HG03565 (cell line): ENCODE results near the gene MAP4.

Experiments used
- ATAC-seq: cut with Tn5 transposase; IDR thresholded peaks from one replicate; pipeline ENCODE4 v1.9.1; 2021; ENCODE audit warnings: mild to moderate bottlenecking, moderate library complexity; ENCODE audit not compliant: unreplicated experiment

Gene MAP4

GRCh38 chr3:47974974-47975470 lies 41.2 kb downstream of the MAP4 start:
- no peak for ATAC-seq

GRCh38 chr3:47971081-47971480 lies 45.1 kb downstream of the MAP4 start:
- ATAC-seq: no peak

- no peak for ATAC-seq
These were observed 51.5 kb downstream of the MAP4 start for GRCh38 chr3:47964740-47965139.

- ATAC-seq: no peak
These were observed 54.2 kb downstream of the MAP4 start for GRCh38 chr3:47961815-47962606.

GRCh38 chr3:47961036-47961435 lies 55.2 kb downstream of the MAP4 start:
- no peak for ATAC-seq

GRCh38 chr3:47956521-47956920 lies 59.7 kb downstream of the MAP4 start:
- ATAC-seq: no peak

GRCh38 chr3:47954567-47954966 lies 61.6 kb downstream of the MAP4 start:
- ATAC-seq: no peak

GRCh38 chr3:47950453-47951169 lies 65.6 kb downstream of the MAP4 start:
- no peak for ATAC-seq

- no peak for ATAC-seq
These were observed 66.2 kb downstream of the MAP4 start for GRCh38 chr3:47949979-47950378.

- ATAC-seq: no peak
These were observed 76.0 kb downstream of the MAP4 start for GRCh38 chr3:47940232-47940631.

- no peak for ATAC-seq
These were observed 83.8 kb downstream of the MAP4 start for GRCh38 chr3:47932421-47932820.

GRCh38 chr3:47930979-47931378 lies 85.2 kb downstream of the MAP4 start:
- ATAC-seq: no peak

GRCh38 chr3:47916696-47917095 lies 99.5 kb downstream of the MAP4 start:
- ATAC-seq: no peak

- ATAC-seq: no peak
These were observed 100.0 kb downstream of the MAP4 start for GRCh38 chr3:47916201-47916600.

- ATAC-seq: no peak
These were observed 104.2 kb downstream of the MAP4 start for GRCh38 chr3:47912006-47912504.

- ATAC-seq: no peak
These were observed 105.3 kb downstream of the MAP4 start for GRCh38 chr3:47910777-47911440.

- ATAC-seq: no peak
These were observed 106.0 kb downstream of the MAP4 start for GRCh38 chr3:47910233-47910632.

- ATAC-seq: no peak
These were observed 106.6 kb downstream of the MAP4 start for GRCh38 chr3:47909607-47910006.

GRCh38 chr3:47908744-47909143 lies 107.5 kb downstream of the MAP4 start:
- ATAC-seq: no peak

GRCh38 chr3:47907784-47908183 lies 108.4 kb downstream of the MAP4 start:
- no peak for ATAC-seq

GRCh38 chr3:47902746-47903145 lies 113.5 kb downstream of the MAP4 start:
- ATAC-seq: no peak
